ENCODE data around the gene MCCC1. TPM values are rescaled to one million over a fixed set of nuclear protein-coding genes. Genes with fewer than 3 reads are reported as not detected.

The MCCC1 gene
- total and polyA plus RNA-seq, 2 donors (not counting 1 experiment from before 2014, with no cell fraction given): 12.9 to 36.3 TPM

DNA sequence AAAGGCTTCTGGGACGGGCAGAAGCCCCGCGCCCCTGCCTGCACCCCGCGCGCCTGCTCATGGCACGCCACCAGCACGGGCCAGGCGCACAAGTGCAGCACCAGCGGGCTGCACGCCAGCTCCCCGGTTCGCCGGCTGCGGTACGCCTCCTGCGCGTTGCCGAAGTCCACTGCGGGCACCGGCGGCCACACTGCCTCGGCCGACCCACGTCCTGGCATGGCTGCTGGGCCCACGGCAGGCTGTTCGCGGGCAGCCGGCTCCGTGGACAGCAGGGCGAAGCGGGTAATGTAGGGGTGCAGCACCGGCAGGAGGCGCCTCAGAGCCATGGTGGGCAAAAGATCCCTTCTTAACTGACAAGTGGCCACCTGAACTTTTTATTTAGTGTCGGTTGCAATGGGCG, 34.8 kb downstream of the MCCC1 start:
- DNase-seq (no peak), ATAC-seq (ENCODE audit: low read depth) (no peak)
- no peak overlapping the region for H3K4me3 Mint-ChIP-seq
- no peaks in the 10 kb centered on the region for H3K27me3 Mint-ChIP-seq
- H3K9me3 Mint-ChIP-seq (ENCODE audit: insufficient read depth): no peaks in the 10 kb centered on the region
- H3K4me1 Mint-ChIP-seq: no peaks in the 10 kb centered on the region
- Histone ChIP-seq H3K79me2 (ENCODE audit: control insufficient read depth, insufficient read depth, low read length) (no peaks in the 10 kb centered on the region), H3K4me2 (replicated peaks; ENCODE audit: low read depth, low read length, poor library complexity, severe bottlenecking) (no peak overlapping the region), H2AFZ (ENCODE audit: insufficient read depth, low read depth, low read length, poor library complexity, severe bottlenecking) (no peak overlapping the region), H3K9me3 (ENCODE audit: control extremely low read depth in 1 of 3, control insufficient read depth in 2 of 3, insufficient read depth in 1 of 3, low read length in 2 of 3) (no peaks in the 10 kb centered on the region), H3K36me3 (replicated peaks in 1 of 2; ENCODE audit: control extremely low read depth in 1 of 2, control insufficient read depth in 1 of 2, extremely low read depth in 1 of 2, insufficient read depth in 2 of 2, low read length in 1 of 2) (peaks cover 3 to 24% of the 10 kb centered on the region in 2 experiments), H3K9ac (ENCODE audit: low read length) (no peak overlapping the region), H3K4me1 (ENCODE audit: control insufficient read depth in 2 of 2, insufficient read depth in 2 of 2, low read length in 2 of 2) (no peaks in the 10 kb centered on the region), H4K20me1 (ENCODE audit: control insufficient read depth, insufficient read depth, low read length, poor library complexity, severe bottlenecking) (no peaks in the 10 kb centered on the region), H3K4me3 (ENCODE audit: control extremely low read depth in 1 of 5, extremely low read depth in 1 of 5, insufficient read depth in 1 of 5, low read depth in 2 of 5, low read length in 4 of 5) (no peak overlapping the region), H3K27me3 (replicated peaks in 1 of 4; ENCODE audit: control extremely low read depth in 1 of 4, control insufficient read depth in 3 of 4, insufficient read depth in 4 of 4, low read length in 3 of 4) (no peaks in the 10 kb centered on the region), H3K27ac (ENCODE audit: low read length in 2 of 2) (no peak overlapping the region)
- POLR2A ChIA-PET: no interaction called here
- H3K27ac Mint-ChIP-seq: no peak overlapping the region
- intact Hi-C loops (cut with micrococcal nuclease): no loop called here
- 99% methylated on average over 36 of the region's 36 CpGs for WGBS (ENCODE audit: insufficient coverage)
- CTCF ChIA-PET: no interaction called here
- TF ChIP-seq EZH2 (IDR thresholded peaks at IDR 0.05; ENCODE audit: borderline replicate concordance, insufficient read depth, low read depth, low read length, poor library complexity, severe bottlenecking): no peak
- TF ChIP-seq, protein P1, sequence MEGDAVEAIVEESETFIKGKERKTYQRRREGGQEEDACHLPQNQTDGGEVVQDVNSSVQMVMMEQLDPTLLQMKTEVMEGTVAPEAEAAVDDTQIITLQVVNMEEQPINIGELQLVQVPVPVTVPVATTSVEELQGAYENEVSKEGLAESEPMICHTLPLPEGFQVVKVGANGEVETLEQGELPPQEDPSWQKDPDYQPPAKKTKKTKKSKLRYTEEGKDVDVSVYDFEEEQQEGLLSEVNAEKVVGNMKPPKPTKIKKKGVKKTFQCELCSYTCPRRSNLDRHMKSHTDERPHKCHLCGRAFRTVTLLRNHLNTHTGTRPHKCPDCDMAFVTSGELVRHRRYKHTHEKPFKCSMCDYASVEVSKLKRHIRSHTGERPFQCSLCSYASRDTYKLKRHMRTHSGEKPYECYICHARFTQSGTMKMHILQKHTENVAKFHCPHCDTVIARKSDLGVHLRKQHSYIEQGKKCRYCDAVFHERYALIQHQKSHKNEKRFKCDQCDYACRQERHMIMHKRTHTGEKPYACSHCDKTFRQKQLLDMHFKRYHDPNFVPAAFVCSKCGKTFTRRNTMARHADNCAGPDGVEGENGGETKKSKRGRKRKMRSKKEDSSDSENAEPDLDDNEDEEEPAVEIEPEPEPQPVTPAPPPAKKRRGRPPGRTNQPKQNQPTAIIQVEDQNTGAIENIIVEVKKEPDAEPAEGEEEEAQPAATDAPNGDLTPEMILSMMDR (IDR thresholded peaks at IDR 0.05): no peak

DNA sequence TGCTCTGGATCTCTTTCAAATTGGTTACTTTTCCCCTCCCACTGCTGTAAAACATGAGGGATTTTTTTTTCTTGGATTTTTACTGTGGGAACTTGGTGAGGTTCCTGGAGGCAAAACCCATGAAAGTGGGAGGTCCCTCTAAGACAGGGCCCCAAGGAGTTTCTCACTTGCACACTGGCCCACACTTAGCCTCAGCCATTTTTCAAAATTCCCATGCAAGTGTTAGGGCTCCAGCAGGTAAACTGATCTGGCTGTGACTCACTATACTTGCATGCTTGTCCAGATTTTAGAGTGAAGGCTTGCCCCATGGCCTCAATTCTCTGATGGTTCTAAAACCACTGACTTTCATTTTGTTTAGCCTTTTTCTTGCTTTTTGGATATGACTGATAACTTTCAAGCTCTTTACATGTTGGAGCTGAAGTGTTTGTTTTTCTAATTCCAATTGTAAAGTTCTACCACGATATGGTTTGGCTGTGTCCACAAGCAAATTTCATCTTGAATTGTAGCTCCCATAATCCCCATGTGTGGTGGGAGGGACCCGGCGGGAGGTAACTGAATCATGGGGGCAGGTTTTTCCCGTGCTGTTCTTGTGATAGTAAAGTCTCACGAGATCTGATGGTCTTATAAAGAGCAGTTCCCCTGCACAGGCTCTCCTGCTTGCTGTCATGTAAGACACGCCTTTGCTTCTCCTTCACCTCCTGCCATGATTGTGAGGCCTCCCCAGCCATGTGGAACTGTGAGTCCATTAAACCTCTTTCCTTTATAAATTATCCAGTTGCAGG, 37.7 kb downstream of the MCCC1 start:
- H3K27me3 Mint-ChIP-seq: no peaks in the 10 kb centered on the region
- no peaks in the 10 kb centered on the region for H3K9me3 Mint-ChIP-seq (ENCODE audit: insufficient read depth)
- H3K27ac Mint-ChIP-seq: no peak overlapping the region
- Histone ChIP-seq H3K4me3 (ENCODE audit: control extremely low read depth in 1 of 5, extremely low read depth in 1 of 5, insufficient read depth in 1 of 5, low read depth in 2 of 5, low read length in 4 of 5) (no peak overlapping the region), H3K4me2 (replicated peaks; ENCODE audit: low read depth, low read length, poor library complexity, severe bottlenecking) (no peak overlapping the region), H4K20me1 (ENCODE audit: control insufficient read depth, insufficient read depth, low read length, poor library complexity, severe bottlenecking) (no peaks in the 10 kb centered on the region), H3K9me3 (ENCODE audit: control extremely low read depth in 1 of 3, control insufficient read depth in 2 of 3, insufficient read depth in 1 of 3, low read length in 2 of 3) (no peaks in the 10 kb centered on the region), H3K79me2 (ENCODE audit: control insufficient read depth, insufficient read depth, low read length) (no peaks in the 10 kb centered on the region), H3K9ac (ENCODE audit: low read length) (no peak overlapping the region), H2AFZ (ENCODE audit: insufficient read depth, low read depth, low read length, poor library complexity, severe bottlenecking) (no peak overlapping the region), H3K4me1 (ENCODE audit: control insufficient read depth in 2 of 2, insufficient read depth in 2 of 2, low read length in 2 of 2) (no peaks in the 10 kb centered on the region), H3K36me3 (replicated peaks in 1 of 2; ENCODE audit: control extremely low read depth in 1 of 2, control insufficient read depth in 1 of 2, extremely low read depth in 1 of 2, insufficient read depth in 2 of 2, low read length in 1 of 2) (peaks cover 0 to 4% of the 10 kb centered on the region in 2 experiments), H3K27me3 (replicated peaks in 1 of 4; ENCODE audit: control extremely low read depth in 1 of 4, control insufficient read depth in 3 of 4, insufficient read depth in 4 of 4, low read length in 3 of 4) (no peaks in the 10 kb centered on the region), H3K27ac (ENCODE audit: low read length in 2 of 2) (no peak overlapping the region)
- POLR2A ChIA-PET: no interaction called here
- no peak for ATAC-seq (ENCODE audit: low read depth)
- CTCF ChIA-PET: interaction anchor here (1.1 kb wide), 1 partner anchor 10 kb away, joined by 3 read pairs; no protein-coding TSS in a partner anchor
- 96% methylated on average over 3 of the region's 6 CpGs for WGBS (ENCODE audit: insufficient coverage)
- DNase-seq: no peak
- TF ChIP-seq EZH2 (IDR thresholded peaks at IDR 0.05; ENCODE audit: borderline replicate concordance, insufficient read depth, low read depth, low read length, poor library complexity, severe bottlenecking): no peak
- TF ChIP-seq, protein P1 (IDR thresholded peaks at IDR 0.05): no peak
- intact Hi-C loops (cut with micrococcal nuclease): no loop called here
- no peak overlapping the region for H3K4me3 Mint-ChIP-seq
- no peaks in the 10 kb centered on the region for H3K4me1 Mint-ChIP-seq
